Glomerular visceral epithelial cell (primary cell): ENCODE measurements around the gene CALHM1.
"Not testable (repeated sequence)": the region's sequence is repeated elsewhere in the genome, so short reads cannot be mapped to it uniquely, and the experiment has no call there.

ENCODE experiments used
- DNase-seq: peaks from one replicate; pipeline ENCODE4 v3.0.0-alpha.2; 2016; ENCODE audit errors: extremely low spot score

Gene CALHM1

GRCh38 chr10:103486635-103487409 is 28.1 kb upstream of the CALHM1 start:
- not testable (repeated sequence) for DNase-seq

- peak; percentile 45 for DNase-seq
These were observed 23.4 kb upstream of the CALHM1 start for GRCh38 chr10:103481974-103482531.

- DNase-seq, result no peak
These were observed 21.8 kb upstream of the CALHM1 start for GRCh38 chr10:103480521-103480920.

- peak; percentile 36 for DNase-seq
These were observed 20.4 kb upstream of the CALHM1 start, which contains the start of gene CALHM3 for GRCh38 chr10:103479135-103479534. CALHM3 (minus strand) TSS chr10:103479240; CDS start chr10:103479032, 208 bp downstream.

- DNase-seq, result no peak
These were observed 20.0 kb upstream of the CALHM1 start for GRCh38 chr10:103478671-103479070.

- no peak for DNase-seq
These were observed 17.5 kb upstream of the CALHM1 start for GRCh38 chr10:103476046-103476768.

- no peak for DNase-seq
These were observed 16.7 kb upstream of the CALHM1 start for GRCh38 chr10:103475437-103475836.

GRCh38 chr10:103474077-103474476 is 15.4 kb upstream of the CALHM1 start:
- DNase-seq, result no peak

- no peak for DNase-seq
These were observed 14.6 kb upstream of the CALHM1 start for GRCh38 chr10:103473261-103473671.

GRCh38 chr10:103472005-103472404 is 13.3 kb upstream of the CALHM1 start:
- DNase-seq, result no peak

GRCh38 chr10:103470761-103471653 is 12.3 kb upstream of the CALHM1 start:
- DNase-seq, result peak; percentile 24

- no peak for DNase-seq
These were observed 10.5 kb upstream of the CALHM1 start for GRCh38 chr10:103469201-103469600.

- no peak for DNase-seq
These were observed 8.7 kb upstream of the CALHM1 start for GRCh38 chr10:103467406-103467805.

- DNase-seq, result no peak
These were observed 8.0 kb upstream of the CALHM1 start for GRCh38 chr10:103466734-103467133.

- DNase-seq, result no peak
These were observed 6.9 kb upstream of the CALHM1 start for GRCh38 chr10:103465411-103466179.

GRCh38 chr10:103463499-103463898 is 4.8 kb upstream of the CALHM1 start:
- DNase-seq, result no peak

GRCh38 chr10:103459615-103460014 is 915 bp upstream of the CALHM1 start:
- no peak for DNase-seq

- no peak for DNase-seq
These were observed 660 bp downstream of the CALHM1 start for GRCh38 chr10:103457896-103458583.

- DNase-seq, result no peak
These were observed 1.5 kb downstream of the CALHM1 start for GRCh38 chr10:103457176-103457712.

- no peak for DNase-seq
These were observed 2.5 kb downstream of the CALHM1 start for GRCh38 chr10:103456074-103456660.
